ENCODE results near the gene KCNG2.

KCNG2 gene

DNA sequence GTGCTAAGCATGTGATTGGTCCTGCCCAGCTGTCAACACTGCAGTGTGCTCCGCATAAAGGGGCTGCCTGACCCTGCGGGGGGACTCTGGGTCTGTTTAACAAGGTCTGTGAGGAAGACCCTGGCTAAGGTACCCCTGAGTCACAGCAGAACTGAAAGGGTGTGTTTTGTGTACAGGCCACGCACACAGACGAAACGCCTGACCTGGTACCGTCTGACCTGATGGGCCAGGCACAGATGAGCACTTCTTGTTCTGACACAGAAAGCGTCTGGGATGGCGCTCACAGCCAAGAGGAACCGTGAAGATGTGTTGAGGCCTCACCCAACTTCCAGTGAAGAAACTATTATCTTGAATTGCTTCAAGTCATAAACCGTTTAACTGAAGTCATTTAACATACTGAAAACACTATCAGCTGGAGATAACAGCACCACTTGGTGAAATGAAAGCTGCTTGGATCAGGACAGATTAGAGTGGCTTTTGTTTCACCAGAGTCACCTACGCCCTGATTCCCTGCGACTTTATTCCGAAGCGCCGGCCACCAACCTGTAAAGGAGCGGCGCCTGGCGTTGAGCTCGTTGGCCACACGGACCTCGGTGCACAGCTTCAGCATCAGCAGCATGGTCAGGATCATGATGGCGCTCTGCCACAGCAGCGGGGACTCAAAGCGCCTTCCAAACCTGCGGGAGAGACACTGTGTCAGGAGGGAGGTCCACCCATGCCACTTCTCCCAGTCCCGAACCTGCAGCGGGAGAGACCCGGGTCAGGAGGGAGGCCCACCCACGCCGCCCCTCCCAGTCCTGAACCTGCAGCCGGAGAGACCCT, 145.3 kb downstream of the KCNG2 start:
- DNase-seq (ENCODE audit: low read depth), result no peak

- DNase-seq (ENCODE audit: low read depth), result no peak
Measured at GRCh38 chr18:79943608-79944125, 145.9 kb downstream of the KCNG2 start.

- DNase-seq (ENCODE audit: low read depth), result peak; percentile 29
Measured at GRCh38 chr18:79944126-79944731, 146.5 kb downstream of the KCNG2 start.

- DNase-seq (ENCODE audit: low read depth), result no peak
Measured at GRCh38 chr18:79944746-79945117, 147.0 kb downstream of the KCNG2 start.

- no peak for DNase-seq (ENCODE audit: low read depth)
Measured at GRCh38 chr18:79945118-79946042, 147.6 kb downstream of the KCNG2 start.

DNA sequence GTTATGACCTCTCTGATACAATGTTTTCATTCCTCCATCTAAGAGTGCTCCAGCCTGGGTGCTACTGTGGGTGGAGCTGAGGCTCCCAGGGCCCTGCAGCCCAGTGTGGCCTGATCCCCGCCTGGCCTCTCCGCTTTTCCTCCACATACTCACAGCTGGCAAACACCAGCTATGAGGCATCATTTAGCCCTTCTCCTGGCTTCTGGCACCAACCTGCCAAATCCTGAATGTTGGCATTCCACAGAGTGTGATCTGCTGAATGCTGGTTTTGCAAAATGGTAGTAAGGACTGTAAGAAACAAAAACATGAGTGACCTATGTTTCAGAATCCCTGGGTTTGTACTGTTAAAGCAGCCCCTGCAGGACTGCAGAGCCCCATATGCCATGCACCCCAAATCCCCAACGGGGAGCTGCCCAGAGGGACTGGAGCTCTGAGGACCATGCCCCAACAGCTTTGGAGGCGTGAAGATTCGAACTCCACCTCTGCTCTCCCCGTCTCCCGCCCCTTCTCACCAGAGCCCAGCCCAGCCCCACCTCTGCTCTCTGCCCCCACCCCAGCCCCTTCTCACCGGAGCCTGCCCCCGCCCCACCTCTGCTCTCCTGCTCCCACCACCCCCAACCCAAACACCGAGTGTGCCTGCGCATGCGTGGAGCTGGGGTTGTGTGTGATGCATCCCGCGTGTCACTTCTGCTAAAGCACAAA, 149.5 kb downstream of the KCNG2 start:
- no peak for DNase-seq (ENCODE audit: low read depth)

- no peak for DNase-seq (ENCODE audit: low read depth)
Measured at GRCh38 chr18:79947881-79948610, 150.3 kb downstream of the KCNG2 start.

GRCh38 chr18:79948719-79949411, 151.1 kb downstream of the KCNG2 start:
- no peak for DNase-seq (ENCODE audit: low read depth)
